MM.1S (cell line): Measurements from ENCODE around the gene CA5B.
A peak's percentile ranks its signal among the peaks of the same experiment; 100 is the strongest.

Experiments
- DNase-seq: peaks from one replicate; pipeline ENCODE4 v3.0.0-alpha.2; 2015
- H2AFZ ChIP-seq: fragments of 300-600 bp; sonication (generic); 2 replicates; pipeline ENCODE4 v1.6.0; 2016; ENCODE audit warnings: antibody characterized with exemption, low read length
- H3F3A ChIP-seq: fragments of 300-600 bp; sonication (generic); 2 replicates; pipeline ENCODE4 v1.6.1; 2016; ENCODE audit warnings: mild to moderate bottlenecking, antibody characterized with exemption, low read length, moderate library complexity, mixed read lengths; ENCODE audit not compliant: insufficient read depth
- H3K27ac ChIP-seq: fragments of 300-600 bp; sonication (generic); 2 replicates; pipeline ENCODE4 v1.5.1; 2016; ENCODE audit warnings: mild to moderate bottlenecking, low read length
- H3K27me3 ChIP-seq: fragments of 300-600 bp; sonication (generic); replicated peaks from 2 replicates; pipeline ENCODE4 v1.6.0; 2016; ENCODE audit warnings: low read length; ENCODE audit not compliant: insufficient read depth
- H3K36me3 ChIP-seq: fragments of 300-600 bp; sonication (generic); replicated peaks from 2 replicates; pipeline ENCODE4 v1.6.1; 2016; ENCODE audit warnings: mild to moderate bottlenecking, low read length, mixed read lengths; ENCODE audit not compliant: insufficient read depth
- H3K4me1 ChIP-seq: fragments of 300-600 bp; sonication (generic); 2 replicates; pipeline ENCODE4 v1.6.1; 2016; ENCODE audit warnings: low read length, mixed read lengths
- H3K4me2 ChIP-seq: fragments of 300-600 bp; sonication (generic); 2 replicates; pipeline ENCODE4 v1.6.0; 2016; ENCODE audit warnings: low read depth, low read length
- H3K4me3 ChIP-seq: fragments of 300-600 bp; sonication (generic); 2 replicates; pipeline ENCODE4 v1.5.1; 2016; ENCODE audit warnings: low read length, mixed read lengths
- H3K79me2 ChIP-seq: fragments of 300-600 bp; sonication (generic); 2 replicates; pipeline ENCODE4 v1.6.1; 2016; ENCODE audit warnings: mixed run types, low read length, mixed read lengths
- H3K9ac ChIP-seq: fragments of 300-600 bp; sonication (generic); 2 replicates; pipeline ENCODE4 v1.6.1; 2016; ENCODE audit warnings: low read length, mixed read lengths
- H3K9me2 ChIP-seq: fragments of 300-600 bp; sonication (generic); replicated peaks from 2 replicates; pipeline ENCODE4 v1.6.1; 2016; ENCODE audit warnings: mild to moderate bottlenecking, low read length, mixed read lengths; ENCODE audit not compliant: insufficient read depth
- H3K9me3 ChIP-seq: fragments of 300-600 bp; sonication (generic); replicated peaks from 2 replicates; pipeline ENCODE4 v1.6.1; 2016; ENCODE audit warnings: mild to moderate bottlenecking, low read length, mixed read lengths; ENCODE audit not compliant: insufficient read depth
- H4K20me1 ChIP-seq: fragments of 300-600 bp; sonication (generic); 2 replicates; pipeline ENCODE4 v1.6.1; 2016; ENCODE audit warnings: mild to moderate bottlenecking, low read length, moderate library complexity, mixed read lengths; ENCODE audit not compliant: insufficient read depth
- CTCF ChIP-seq: fragments of 300-600 bp; sonication (generic); IDR thresholded peaks from 2 replicates; pipeline ENCODE4 v1.5.1; 2016; ENCODE audit warnings: antibody characterized with exemption, low read length, mixed read lengths
- EZH2 ChIP-seq: fragments of 300-600 bp; sonication (generic); optimal IDR thresholded peaks from 2 replicates; pipeline ENCODE3; 2017; ENCODE audit warnings: low read depth, mild to moderate bottlenecking, antibody characterized with exemption, low read length, mixed read lengths
- EZH2phosphoT487 ChIP-seq: fragments of 300-600 bp; sonication (generic); IDR thresholded peaks from 2 replicates; pipeline ENCODE4 v1.6.1; 2018; ENCODE audit warnings: antibody characterized with exemption, low read length

The CA5B gene

GRCh38 chrX:15737959-15738902 is at the start of gene CA5B:
Gene CA5B (plus strand): TSS chrX:15738270. CDS start chrX:15750024, 11,754 bp downstream.
- no peaks in the 10 kb centered on the region for H3K36me3 ChIP-seq
- H3K4me3 ChIP-seq = peak within 1 kb of the TSS; percentile 71
- 0 out of 2 replicates have a peak, but pooled peaks cover 4% of the 10 kb centered on the region for H3K4me1 ChIP-seq
- peak; percentile 89 for DNase-seq
- H3K27ac ChIP-seq = no peak within 1 kb of the TSS
- H3F3A ChIP-seq = no peaks in the 10 kb centered on the region
- H2AFZ ChIP-seq = peak within 1 kb of the TSS; percentile 65; the same call in 1 of the 2 replicates
- H3K9ac ChIP-seq = peak within 1 kb of the TSS; percentile 40; the same call in 1 of the 2 replicates
- TF ChIP-seq EZH2phosphoT487 (no peak), EZH2 (no peak), CTCF (no peak)
- H3K4me2 ChIP-seq = peak within 1 kb of the TSS; percentile 88
- no peaks in the 10 kb centered on the region for H3K9me2 ChIP-seq
- H3K79me2 ChIP-seq = no peaks in the 10 kb centered on the region
- H3K27me3 ChIP-seq = no peaks in the 10 kb centered on the region
- H3K9me3 ChIP-seq = no peaks in the 10 kb centered on the region
- H4K20me1 ChIP-seq = no peaks in the 10 kb centered on the region

GRCh38 chrX:15694941-15695451 is 43.1 kb upstream of the CA5B start:
- no peak overlapping the region for H3K4me3 ChIP-seq
- no peaks in the 10 kb centered on the region for H3K79me2 ChIP-seq
- H2AFZ ChIP-seq = no peak overlapping the region
- no peaks in the 10 kb centered on the region for H3K9me3 ChIP-seq
- no peaks in the 10 kb centered on the region for H4K20me1 ChIP-seq
- no peaks in the 10 kb centered on the region for H3K27me3 ChIP-seq
- no peaks in the 10 kb centered on the region for H3K9me2 ChIP-seq
- no peaks in the 10 kb centered on the region for H3K4me1 ChIP-seq
- H3K27ac ChIP-seq = no peak overlapping the region
- H3K9ac ChIP-seq = no peak overlapping the region
- DNase-seq = no peak
- no peak for TF ChIP-seq EZH2phosphoT487
- TF ChIP-seq EZH2 = no peak
- no peak for TF ChIP-seq CTCF
- H3K36me3 ChIP-seq = no peaks in the 10 kb centered on the region
- no peaks in the 10 kb centered on the region for H3F3A ChIP-seq
- H3K4me2 ChIP-seq = no peak overlapping the region

GRCh38 chrX:15696516-15696915 is 41.6 kb upstream of the CA5B start:
- DNase-seq = no peak
- Histone ChIP-seq H3K79me2 (no peaks in the 10 kb centered on the region), H4K20me1 (no peaks in the 10 kb centered on the region), H2AFZ (no peak overlapping the region), H3K4me2 (no peak overlapping the region), H3K36me3 (no peaks in the 10 kb centered on the region), H3K27ac (no peak overlapping the region), H3K4me3 (no peak overlapping the region), H3K9me2 (no peaks in the 10 kb centered on the region), H3K9ac (no peak overlapping the region), H3F3A (no peaks in the 10 kb centered on the region), H3K27me3 (no peaks in the 10 kb centered on the region), H3K4me1 (no peaks in the 10 kb centered on the region), H3K9me3 (no peaks in the 10 kb centered on the region)
- TF ChIP-seq EZH2 (no peak), CTCF (no peak), EZH2phosphoT487 (no peak)
